HepG2 (cell line): ENCODE data around the gene TARS3.
"Not testable (repeated sequence)": the region's sequence is repeated elsewhere in the genome, so short reads cannot be mapped to it uniquely, and the experiment has no call there.

ENCODE experiments used
- FOXP1 ChIP-seq, 2 experiments: fragments of 450-650 bp in 1 of 2; IDR thresholded peaks; 2 replicates each; pipeline ENCODE4 v1.6.1; 2017 to 2018; ENCODE audit warnings: antibody characterized with exemption in 1 of 2
- HOXA7 ChIP-seq: sonication (generic); formaldehyde crosslinking; IDR thresholded peaks from 2 replicates; pipeline ENCODE4 v1.8.1; 2022; ENCODE audit warnings: mild to moderate bottlenecking, missing genetic modification reagents, moderate library complexity
- MBNL3 ChIP-seq: fragments of 250-450 bp; sonication (Bioruptor Pico); conservative IDR thresholded peaks from 2 replicates; pipeline ENCODE4 v1.8.0; 2022; ENCODE audit warnings: mild to moderate bottlenecking, inconsistent platforms
- MTA3 ChIP-seq: sonication (generic); formaldehyde crosslinking; IDR thresholded peaks from 2 replicates; pipeline ENCODE4 v1.4.0; 2020; ENCODE audit warnings: missing genetic modification reagents
- NFIC ChIP-seq: IDR thresholded peaks from 2 replicates; pipeline ENCODE4 v1.6.1; 2012; ENCODE audit warnings: mild to moderate bottlenecking, low read length, inconsistent platforms
- SAFB2 ChIP-seq: sonication (generic); formaldehyde crosslinking; IDR thresholded peaks from 2 replicates; pipeline ENCODE4 v1.5.1; 2020; ENCODE audit warnings: missing genetic modification reagents, low read depth, mild to moderate bottlenecking, borderline replicate concordance
- TF ChIP-seq, protein P1 (sequence below): sonication (generic); formaldehyde crosslinking; conservative IDR thresholded peaks from 2 replicates; pipeline ENCODE4 v1.4.0; 2020; ENCODE audit warnings: mild to moderate bottlenecking, missing genetic modification reagents, moderate library complexity
- TF ChIP-seq, protein P2 (sequence below): sonication (generic); formaldehyde crosslinking; IDR thresholded peaks from 2 replicates; pipeline ENCODE4 v1.5.0; 2020; ENCODE audit warnings: mild to moderate bottlenecking, missing genetic modification reagents, moderate library complexity
- TF ChIP-seq, protein P3 (sequence below): fragments of 450-650 bp; IDR thresholded peaks from 2 replicates; pipeline ENCODE4 v1.6.1; 2017; ENCODE audit warnings: mild to moderate bottlenecking
- TF ChIP-seq, protein P4 (sequence below): sonication (generic); formaldehyde crosslinking; IDR thresholded peaks from 2 replicates; pipeline ENCODE4 v1.5.0; 2020; ENCODE audit warnings: missing genetic modification reagents
- TF ChIP-seq, protein P5 (sequence below): IDR thresholded peaks from 2 replicates; pipeline ENCODE4 v1.6.1; 2018; ENCODE audit warnings: missing genetic modification reagents

DNA sequence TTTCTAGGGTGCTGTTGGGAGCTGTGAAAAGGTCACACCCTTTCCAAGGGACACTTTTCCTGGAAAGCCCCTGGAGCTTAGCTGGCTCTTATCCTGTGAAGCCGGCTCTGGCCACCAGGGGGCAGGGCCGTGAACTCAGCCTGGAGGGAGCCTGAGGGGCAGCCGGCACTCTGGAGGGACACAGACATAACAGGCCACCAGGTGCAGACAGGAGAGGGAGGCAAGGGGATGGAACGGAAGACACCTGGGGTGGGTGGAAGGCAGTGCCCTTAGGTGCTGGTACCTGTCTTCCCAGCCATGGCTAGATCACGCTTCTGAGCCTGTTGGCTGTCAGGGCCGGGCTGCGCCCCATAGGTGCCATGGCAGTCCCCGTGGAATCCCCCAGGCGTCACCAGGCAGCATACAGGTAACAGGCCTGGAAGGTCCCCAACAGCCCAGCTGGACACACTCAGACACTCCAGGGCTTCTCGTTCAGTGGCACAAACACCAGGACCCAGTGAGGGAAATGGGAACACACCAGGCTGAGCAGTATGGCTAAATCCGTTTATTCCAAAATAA lies 42.9 kb upstream of the TARS3 start:
- TF ChIP-seq, protein P1, sequence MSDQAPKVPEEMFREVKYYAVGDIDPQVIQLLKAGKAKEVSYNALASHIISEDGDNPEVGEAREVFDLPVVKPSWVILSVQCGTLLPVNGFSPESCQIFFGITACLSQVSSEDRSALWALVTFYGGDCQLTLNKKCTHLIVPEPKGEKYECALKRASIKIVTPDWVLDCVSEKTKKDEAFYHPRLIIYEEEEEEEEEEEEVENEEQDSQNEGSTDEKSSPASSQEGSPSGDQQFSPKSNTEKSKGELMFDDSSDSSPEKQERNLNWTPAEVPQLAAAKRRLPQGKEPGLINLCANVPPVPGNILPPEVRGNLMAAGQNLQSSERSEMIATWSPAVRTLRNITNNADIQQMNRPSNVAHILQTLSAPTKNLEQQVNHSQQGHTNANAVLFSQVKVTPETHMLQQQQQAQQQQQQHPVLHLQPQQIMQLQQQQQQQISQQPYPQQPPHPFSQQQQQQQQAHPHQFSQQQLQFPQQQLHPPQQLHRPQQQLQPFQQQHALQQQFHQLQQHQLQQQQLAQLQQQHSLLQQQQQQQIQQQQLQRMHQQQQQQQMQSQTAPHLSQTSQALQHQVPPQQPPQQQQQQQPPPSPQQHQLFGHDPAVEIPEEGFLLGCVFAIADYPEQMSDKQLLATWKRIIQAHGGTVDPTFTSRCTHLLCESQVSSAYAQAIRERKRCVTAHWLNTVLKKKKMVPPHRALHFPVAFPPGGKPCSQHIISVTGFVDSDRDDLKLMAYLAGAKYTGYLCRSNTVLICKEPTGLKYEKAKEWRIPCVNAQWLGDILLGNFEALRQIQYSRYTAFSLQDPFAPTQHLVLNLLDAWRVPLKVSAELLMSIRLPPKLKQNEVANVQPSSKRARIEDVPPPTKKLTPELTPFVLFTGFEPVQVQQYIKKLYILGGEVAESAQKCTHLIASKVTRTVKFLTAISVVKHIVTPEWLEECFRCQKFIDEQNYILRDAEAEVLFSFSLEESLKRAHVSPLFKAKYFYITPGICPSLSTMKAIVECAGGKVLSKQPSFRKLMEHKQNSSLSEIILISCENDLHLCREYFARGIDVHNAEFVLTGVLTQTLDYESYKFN (CRISPR knock-in tag) = not testable (repeated sequence)
- not testable (repeated sequence) for TF ChIP-seq HOXA7 (CRISPR knock-in tag); SAFB2 (CRISPR knock-in tag); FOXP1 (IDR thresholded peaks at IDR 0.05); FOXP1 (CRISPR knock-in tag; IDR thresholded peaks at IDR 0.05); NFIC; MTA3 (CRISPR knock-in tag); MBNL3 (CRISPR knock-in tag)
- TF ChIP-seq, protein P2, sequence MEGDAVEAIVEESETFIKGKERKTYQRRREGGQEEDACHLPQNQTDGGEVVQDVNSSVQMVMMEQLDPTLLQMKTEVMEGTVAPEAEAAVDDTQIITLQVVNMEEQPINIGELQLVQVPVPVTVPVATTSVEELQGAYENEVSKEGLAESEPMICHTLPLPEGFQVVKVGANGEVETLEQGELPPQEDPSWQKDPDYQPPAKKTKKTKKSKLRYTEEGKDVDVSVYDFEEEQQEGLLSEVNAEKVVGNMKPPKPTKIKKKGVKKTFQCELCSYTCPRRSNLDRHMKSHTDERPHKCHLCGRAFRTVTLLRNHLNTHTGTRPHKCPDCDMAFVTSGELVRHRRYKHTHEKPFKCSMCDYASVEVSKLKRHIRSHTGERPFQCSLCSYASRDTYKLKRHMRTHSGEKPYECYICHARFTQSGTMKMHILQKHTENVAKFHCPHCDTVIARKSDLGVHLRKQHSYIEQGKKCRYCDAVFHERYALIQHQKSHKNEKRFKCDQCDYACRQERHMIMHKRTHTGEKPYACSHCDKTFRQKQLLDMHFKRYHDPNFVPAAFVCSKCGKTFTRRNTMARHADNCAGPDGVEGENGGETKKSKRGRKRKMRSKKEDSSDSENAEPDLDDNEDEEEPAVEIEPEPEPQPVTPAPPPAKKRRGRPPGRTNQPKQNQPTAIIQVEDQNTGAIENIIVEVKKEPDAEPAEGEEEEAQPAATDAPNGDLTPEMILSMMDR = peak; percentile 9; the same call in 1 of the 2 replicates
- TF ChIP-seq, protein P3, sequence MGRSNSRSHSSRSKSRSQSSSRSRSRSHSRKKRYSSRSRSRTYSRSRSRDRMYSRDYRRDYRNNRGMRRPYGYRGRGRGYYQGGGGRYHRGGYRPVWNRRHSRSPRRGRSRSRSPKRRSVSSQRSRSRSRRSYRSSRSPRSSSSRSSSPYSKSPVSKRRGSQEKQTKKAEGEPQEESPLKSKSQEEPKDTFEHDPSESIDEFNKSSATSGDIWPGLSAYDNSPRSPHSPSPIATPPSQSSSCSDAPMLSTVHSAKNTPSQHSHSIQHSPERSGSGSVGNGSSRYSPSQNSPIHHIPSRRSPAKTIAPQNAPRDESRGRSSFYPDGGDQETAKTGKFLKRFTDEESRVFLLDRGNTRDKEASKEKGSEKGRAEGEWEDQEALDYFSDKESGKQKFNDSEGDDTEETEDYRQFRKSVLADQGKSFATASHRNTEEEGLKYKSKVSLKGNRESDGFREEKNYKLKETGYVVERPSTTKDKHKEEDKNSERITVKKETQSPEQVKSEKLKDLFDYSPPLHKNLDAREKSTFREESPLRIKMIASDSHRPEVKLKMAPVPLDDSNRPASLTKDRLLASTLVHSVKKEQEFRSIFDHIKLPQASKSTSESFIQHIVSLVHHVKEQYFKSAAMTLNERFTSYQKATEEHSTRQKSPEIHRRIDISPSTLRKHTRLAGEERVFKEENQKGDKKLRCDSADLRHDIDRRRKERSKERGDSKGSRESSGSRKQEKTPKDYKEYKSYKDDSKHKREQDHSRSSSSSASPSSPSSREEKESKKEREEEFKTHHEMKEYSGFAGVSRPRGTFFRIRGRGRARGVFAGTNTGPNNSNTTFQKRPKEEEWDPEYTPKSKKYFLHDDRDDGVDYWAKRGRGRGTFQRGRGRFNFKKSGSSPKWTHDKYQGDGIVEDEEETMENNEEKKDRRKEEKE = not testable (repeated sequence)
- TF ChIP-seq, protein P4, sequence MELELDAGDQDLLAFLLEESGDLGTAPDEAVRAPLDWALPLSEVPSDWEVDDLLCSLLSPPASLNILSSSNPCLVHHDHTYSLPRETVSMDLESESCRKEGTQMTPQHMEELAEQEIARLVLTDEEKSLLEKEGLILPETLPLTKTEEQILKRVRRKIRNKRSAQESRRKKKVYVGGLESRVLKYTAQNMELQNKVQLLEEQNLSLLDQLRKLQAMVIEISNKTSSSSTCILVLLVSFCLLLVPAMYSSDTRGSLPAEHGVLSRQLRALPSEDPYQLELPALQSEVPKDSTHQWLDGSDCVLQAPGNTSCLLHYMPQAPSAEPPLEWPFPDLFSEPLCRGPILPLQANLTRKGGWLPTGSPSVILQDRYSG (CRISPR knock-in tag) = not testable (repeated sequence)
- TF ChIP-seq, protein P5, sequence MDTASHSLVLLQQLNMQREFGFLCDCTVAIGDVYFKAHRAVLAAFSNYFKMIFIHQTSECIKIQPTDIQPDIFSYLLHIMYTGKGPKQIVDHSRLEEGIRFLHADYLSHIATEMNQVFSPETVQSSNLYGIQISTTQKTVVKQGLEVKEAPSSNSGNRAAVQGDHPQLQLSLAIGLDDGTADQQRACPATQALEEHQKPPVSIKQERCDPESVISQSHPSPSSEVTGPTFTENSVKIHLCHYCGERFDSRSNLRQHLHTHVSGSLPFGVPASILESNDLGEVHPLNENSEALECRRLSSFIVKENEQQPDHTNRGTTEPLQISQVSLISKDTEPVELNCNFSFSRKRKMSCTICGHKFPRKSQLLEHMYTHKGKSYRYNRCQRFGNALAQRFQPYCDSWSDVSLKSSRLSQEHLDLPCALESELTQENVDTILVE (CRISPR knock-in tag) = not testable (repeated sequence)
